A673 (cell line): Measurements from ENCODE around the gene XPOT. TPM values are rescaled to one million over a fixed set of nuclear protein-coding genes. Genes with fewer than 3 reads are reported as not detected.

ENCODE experiments used
- BruUV-seq: library from RNA; stranded (reverse); fragments of 400-500 nt; replicated peaks from 2 replicates; lab custom pipeline; 2021; lab: Mats Ljungman, UMichigan
- CTCF ChIA-PET: fragments of 300-600 bp; sonication (Branson Sonifier 250); formaldehyde crosslinking; loops from one replicate; lab custom pipeline; 2022; ENCODE audit warnings: antibody characterized with exemption; lab: Charles Lee
- POLR2A ChIA-PET: fragments of 300-600 bp; sonication (Branson Sonifier 250); formaldehyde crosslinking; loops from one replicate; lab custom pipeline; 2022; ENCODE audit warnings: antibody characterized with exemption; ENCODE audit not compliant: low non-redundant PET; lab: Charles Lee
- DNase-seq: peaks from one replicate; pipeline ENCODE4 v3.0.0-alpha.2; 2015; ENCODE audit warnings: low spot score
- H3K27ac ChIP-seq: fragments of 200-600 bp; sonication (generic); 2 replicates; pipeline ENCODE4 v1.5.1; 2016; ENCODE audit warnings: mixed run types, low read depth, mild to moderate bottlenecking, mixed read lengths, antibody characterized with exemption, low read length; ENCODE audit not compliant: poor library complexity, severe bottlenecking
- H3K27me3 ChIP-seq: fragments of 200-600 bp; sonication (generic); replicated peaks from 2 replicates; pipeline ENCODE4 v1.6.1; 2017; ENCODE audit warnings: mixed run types, low read depth, mild to moderate bottlenecking, mixed read lengths, antibody characterized with exemption, low read length; ENCODE audit not compliant: insufficient read depth, poor library complexity
- H3K36me3 ChIP-seq: fragments of 200-600 bp; sonication (generic); 2 replicates; pipeline ENCODE4 v1.6.1; 2016; ENCODE audit warnings: mixed run types, mild to moderate bottlenecking, mixed read lengths, antibody characterized with exemption, low read length; ENCODE audit not compliant: insufficient read depth, poor library complexity, severe bottlenecking
- H3K4me1 ChIP-seq: fragments of 200-600 bp; sonication (generic); 2 replicates; pipeline ENCODE4 v1.6.1; 2017; ENCODE audit warnings: mixed run types, mild to moderate bottlenecking, mixed read lengths, antibody characterized with exemption, low read length; ENCODE audit not compliant: insufficient read depth, poor library complexity, severe bottlenecking
- H3K4me3 ChIP-seq: fragments of 200-600 bp; sonication (generic); 2 replicates; pipeline ENCODE4 v1.5.1; 2016; ENCODE audit warnings: low read depth, mixed run types, mild to moderate bottlenecking, mixed read lengths, low read length; ENCODE audit not compliant: poor library complexity, severe bottlenecking
- H3K9me3 ChIP-seq: fragments of 200-600 bp; sonication (generic); 2 replicates; pipeline ENCODE4 v1.6.1; 2016; ENCODE audit warnings: mixed run types, low read depth, mild to moderate bottlenecking, mixed read lengths, antibody characterized with exemption, low read length; ENCODE audit not compliant: poor library complexity, severe bottlenecking
- CTCF ChIP-seq: fragments of 300-800, 200-600 bp; sonication (generic); conservative IDR thresholded peaks from 2 replicates; pipeline ENCODE4 v1.5.1; 2017; ENCODE audit warnings: low read depth, mild to moderate bottlenecking, antibody characterized with exemption, low read length, moderate library complexity, mixed read lengths
- EZH2 ChIP-seq: fragments of 200-600 bp; sonication (generic); IDR thresholded peaks from 2 replicates; pipeline ENCODE4 v1.6.1; 2017; ENCODE audit warnings: borderline replicate concordance, low read depth, mild to moderate bottlenecking, mixed read lengths, antibody characterized with exemption, low read length; ENCODE audit not compliant: poor library complexity, severe bottlenecking
- intact Hi-C: fragments of 100-400 bp; cut with micrococcal nuclease; formaldehyde crosslinking; loops from one replicate; pipeline ENCODE4 v1.10.0; 2022; ENCODE audit not compliant: unreplicated experiment
- total RNA-seq: library from RNA; stranded (reverse); gene quantifications from 2 replicates; pipeline ENCODE4 v1.2.3, GENCODE V29; 2021

Gene XPOT
- total RNA-seq, 1 experiment from 2014 or later, result 192 TPM

- H3K27me3 ChIP-seq, result no peaks in the 10 kb centered on the region
- no TSS peak for BruUV-seq
- H3K36me3 ChIP-seq, result no peaks in the 10 kb centered on the region
- ChIA-PET POLR2A (no interaction called here), CTCF (no interaction called here)
- H3K27ac ChIP-seq, result no peak overlapping the region
- intact Hi-C loops, result no loop called here
- TF ChIP-seq EZH2, result no peak
- TF ChIP-seq CTCF, result no peak
- DNase-seq, result no peak
- no peaks in the 10 kb centered on the region for H3K4me1 ChIP-seq
- no peak overlapping the region for H3K4me3 ChIP-seq
- H3K9me3 ChIP-seq, result no peaks in the 10 kb centered on the region
Observed at GRCh38 chr12:64383675-64384074, 20.5 kb upstream of the XPOT start.

- no peak overlapping the region for H3K4me3 ChIP-seq
- no peaks in the 10 kb centered on the region for H3K4me1 ChIP-seq
- no peaks in the 10 kb centered on the region for H3K9me3 ChIP-seq
- TF ChIP-seq EZH2 (no peak), CTCF (no peak)
- no TSS peak for BruUV-seq
- H3K27ac ChIP-seq, result no peak overlapping the region
- ChIA-PET POLR2A (no interaction called here), CTCF (no interaction called here)
- intact Hi-C loops, result no loop called here
- no peak for DNase-seq
- no peaks in the 10 kb centered on the region for H3K27me3 ChIP-seq
- H3K36me3 ChIP-seq, result no peaks in the 10 kb centered on the region
Observed at GRCh38 chr12:64385019-64385418, 19.2 kb upstream of the XPOT start.

- no peak for DNase-seq
- ChIA-PET CTCF (no interaction called here), POLR2A (no interaction called here)
- Histone ChIP-seq H3K4me3 (no peak overlapping the region), H3K36me3 (no peaks in the 10 kb centered on the region), H3K9me3 (no peaks in the 10 kb centered on the region), H3K4me1 (no peaks in the 10 kb centered on the region), H3K27ac (no peak overlapping the region), H3K27me3 (no peaks in the 10 kb centered on the region)
- intact Hi-C loops, result no loop called here
- BruUV-seq, result no TSS peak
- no peak for TF ChIP-seq CTCF
- no peak for TF ChIP-seq EZH2
Observed at GRCh38 chr12:64385468-64385867, 18.7 kb upstream of the XPOT start.
